ENCODE data around the gene BCL7C.

The BCL7C gene

GRCh38 chr16:30925632-30925987, 31.7 kb upstream of the BCL7C start:
- TF ChIP-seq ARNTL (CRISPR knock-in tag; IDR thresholded peaks at IDR 0.05; ENCODE audit: borderline replicate concordance, low read depth), result no peak
- no peak for TF ChIP-seq ZNF565 (CRISPR knock-in tag; conservative IDR thresholded peaks at IDR 0.05; ENCODE audit: low read depth)
- no peak for TF ChIP-seq TSHZ2 (CRISPR knock-in tag; IDR thresholded peaks at IDR 0.05)
- no peak for TF ChIP-seq RARB (CRISPR knock-in tag; IDR thresholded peaks at IDR 0.05)
- no peak for TF ChIP-seq TOX (CRISPR knock-in tag; IDR thresholded peaks at IDR 0.05; ENCODE audit: borderline replicate concordance)
- no peak for TF ChIP-seq ZC3H10 (CRISPR knock-in tag; IDR thresholded peaks at IDR 0.05)
- TF ChIP-seq, protein P1, sequence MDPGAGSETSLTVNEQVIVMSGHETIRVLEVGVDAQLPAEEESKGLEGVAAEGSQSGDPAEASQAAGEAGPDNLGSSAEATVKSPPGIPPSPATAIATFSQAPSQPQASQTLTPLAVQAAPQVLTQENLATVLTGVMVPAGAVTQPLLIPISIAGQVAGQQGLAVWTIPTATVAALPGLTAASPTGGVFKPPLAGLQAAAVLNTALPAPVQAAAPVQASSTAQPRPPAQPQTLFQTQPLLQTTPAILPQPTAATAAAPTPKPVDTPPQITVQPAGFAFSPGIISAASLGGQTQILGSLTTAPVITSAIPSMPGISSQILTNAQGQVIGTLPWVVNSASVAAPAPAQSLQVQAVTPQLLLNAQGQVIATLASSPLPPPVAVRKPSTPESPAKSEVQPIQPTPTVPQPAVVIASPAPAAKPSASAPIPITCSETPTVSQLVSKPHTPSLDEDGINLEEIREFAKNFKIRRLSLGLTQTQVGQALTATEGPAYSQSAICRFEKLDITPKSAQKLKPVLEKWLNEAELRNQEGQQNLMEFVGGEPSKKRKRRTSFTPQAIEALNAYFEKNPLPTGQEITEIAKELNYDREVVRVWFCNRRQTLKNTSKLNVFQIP (CRISPR knock-in tag; IDR thresholded peaks at IDR 0.05; ENCODE audit: borderline replicate concordance, low read depth), result no peak
- TF ChIP-seq ZNF8 (CRISPR knock-in tag; IDR thresholded peaks at IDR 0.05), result no peak
- TF ChIP-seq, protein P2, sequence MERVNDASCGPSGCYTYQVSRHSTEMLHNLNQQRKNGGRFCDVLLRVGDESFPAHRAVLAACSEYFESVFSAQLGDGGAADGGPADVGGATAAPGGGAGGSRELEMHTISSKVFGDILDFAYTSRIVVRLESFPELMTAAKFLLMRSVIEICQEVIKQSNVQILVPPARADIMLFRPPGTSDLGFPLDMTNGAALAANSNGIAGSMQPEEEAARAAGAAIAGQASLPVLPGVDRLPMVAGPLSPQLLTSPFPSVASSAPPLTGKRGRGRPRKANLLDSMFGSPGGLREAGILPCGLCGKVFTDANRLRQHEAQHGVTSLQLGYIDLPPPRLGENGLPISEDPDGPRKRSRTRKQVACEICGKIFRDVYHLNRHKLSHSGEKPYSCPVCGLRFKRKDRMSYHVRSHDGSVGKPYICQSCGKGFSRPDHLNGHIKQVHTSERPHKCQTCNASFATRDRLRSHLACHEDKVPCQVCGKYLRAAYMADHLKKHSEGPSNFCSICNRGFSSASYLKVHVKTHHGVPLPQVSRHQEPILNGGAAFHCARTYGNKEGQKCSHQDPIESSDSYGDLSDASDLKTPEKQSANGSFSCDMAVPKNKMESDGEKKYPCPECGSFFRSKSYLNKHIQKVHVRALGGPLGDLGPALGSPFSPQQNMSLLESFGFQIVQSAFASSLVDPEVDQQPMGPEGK (CRISPR knock-in tag; IDR thresholded peaks at IDR 0.05; ENCODE audit: borderline replicate concordance), result no peak
- TF ChIP-seq ISL1 (CRISPR knock-in tag; IDR thresholded peaks at IDR 0.05), result no peak
- TF ChIP-seq CREB5 (CRISPR knock-in tag; IDR thresholded peaks at IDR 0.05; ENCODE audit: low read depth), result no peak
- no peak for TF ChIP-seq PPARA (CRISPR knock-in tag; IDR thresholded peaks at IDR 0.05; ENCODE audit: borderline replicate concordance)
- no peak for ATAC-seq

DNA sequence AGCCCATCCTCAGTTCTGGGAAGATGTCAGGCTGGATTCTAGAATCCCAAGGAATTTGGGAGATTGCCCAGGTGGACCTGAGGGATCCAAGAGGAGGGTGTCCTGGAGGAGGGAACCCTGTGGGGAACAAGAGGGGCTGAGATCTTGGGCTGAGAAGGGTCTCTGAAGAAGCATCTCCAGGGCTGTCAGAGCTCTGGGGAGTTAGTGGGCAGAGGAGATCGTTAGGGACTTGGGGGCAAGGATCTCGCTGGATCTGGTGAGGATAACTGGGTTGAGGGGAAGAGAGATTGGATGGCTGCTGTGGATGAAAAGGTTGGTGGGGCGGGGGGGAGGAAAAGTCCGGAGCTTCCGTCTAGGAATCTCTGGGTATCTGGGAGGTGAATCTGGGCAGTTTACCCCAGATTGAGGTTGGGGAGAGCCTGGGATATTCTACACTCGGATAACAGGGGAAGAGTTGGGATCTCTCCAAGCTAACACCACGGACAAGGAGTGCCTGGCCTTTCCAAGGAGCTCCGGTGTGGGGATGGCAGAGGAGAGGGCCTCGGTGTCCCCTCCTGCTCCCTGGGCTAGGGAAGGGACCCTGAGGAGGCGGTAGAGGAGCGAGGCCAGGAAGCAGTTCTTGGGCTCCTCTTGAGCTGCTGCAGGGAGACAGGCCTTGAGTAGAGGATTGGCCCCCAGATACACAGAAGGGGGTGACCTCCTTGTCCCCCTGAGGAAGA, 31.2 kb upstream of the BCL7C start:
- TF ChIP-seq OSR1 (CRISPR knock-in tag; IDR thresholded peaks at IDR 0.05) (no peak), ISL1 (CRISPR knock-in tag; IDR thresholded peaks at IDR 0.05) (no peak), ESRRG (CRISPR knock-in tag; IDR thresholded peaks at IDR 0.05) (no peak), RARB (CRISPR knock-in tag; IDR thresholded peaks at IDR 0.05) (no peak), ARNTL (CRISPR knock-in tag; IDR thresholded peaks at IDR 0.05; ENCODE audit: borderline replicate concordance, low read depth) (no peak), ZC3H10 (CRISPR knock-in tag; IDR thresholded peaks at IDR 0.05) (no peak), ZNF70 (CRISPR knock-in tag; IDR thresholded peaks at IDR 0.05) (no peak), SNAI2 (CRISPR knock-in tag; IDR thresholded peaks at IDR 0.05) (no peak), PPARA (CRISPR knock-in tag; IDR thresholded peaks at IDR 0.05; ENCODE audit: borderline replicate concordance) (no peak), CSRNP3 (CRISPR knock-in tag; IDR thresholded peaks at IDR 0.05) (no peak), CREB5 (CRISPR knock-in tag; IDR thresholded peaks at IDR 0.05; ENCODE audit: low read depth) (no peak)
- TF ChIP-seq, protein P2 (CRISPR knock-in tag; IDR thresholded peaks at IDR 0.05; ENCODE audit: borderline replicate concordance), result no peak
- no peak for ATAC-seq
